Measurements from ENCODE around the gene INMT. TPM values are rescaled to one million over a fixed set of nuclear protein-coding genes. Genes with fewer than 3 reads are reported as not detected.
A peak's percentile ranks its signal among the peaks of the same experiment; 100 is the strongest.

Gene INMT
- total RNA-seq, 1 experiment from 2014 or later = not detected

GRCh38 chr7:30787486-30787885 lies 35.6 kb downstream of the INMT start:
- no peak for DNase-seq (ENCODE audit: low spot score)

- no peak for DNase-seq (ENCODE audit: low spot score)
These were observed 36.9 kb downstream of the INMT start for GRCh38 chr7:30788640-30789333.

GRCh38 chr7:30789334-30789711 lies 37.4 kb downstream of the INMT start:
- peak; percentile 76 for DNase-seq (ENCODE audit: low spot score)

- DNase-seq (ENCODE audit: low spot score) = no peak
These were observed 38.4 kb downstream of the INMT start for GRCh38 chr7:30790356-30790755.

DNA sequence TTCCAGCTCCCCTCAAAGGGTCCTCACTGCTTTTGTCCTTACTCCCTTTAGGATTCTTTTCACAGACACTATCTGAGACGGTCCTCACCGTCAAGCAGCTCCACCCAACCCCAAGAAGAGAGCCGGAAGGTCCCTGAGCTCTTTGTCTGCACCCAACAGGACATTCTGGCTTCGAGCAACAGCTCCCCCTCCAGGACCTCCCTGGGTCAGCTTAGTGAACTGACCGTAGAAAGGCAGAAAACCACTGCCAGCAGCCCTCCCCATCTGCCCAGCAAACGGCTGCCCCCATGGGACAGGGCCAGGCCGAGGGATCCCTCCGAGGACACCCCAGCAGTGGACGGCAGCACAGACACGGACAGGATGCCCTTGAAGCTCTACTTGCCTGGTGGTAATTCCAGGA lies 39.2 kb downstream of the INMT start:
- DNase-seq (ENCODE audit: low spot score) = no peak

GRCh38 chr7:30795161-30795948 lies 43.4 kb downstream of the INMT start:
- peak; percentile 66 for DNase-seq (ENCODE audit: low spot score)

DNA sequence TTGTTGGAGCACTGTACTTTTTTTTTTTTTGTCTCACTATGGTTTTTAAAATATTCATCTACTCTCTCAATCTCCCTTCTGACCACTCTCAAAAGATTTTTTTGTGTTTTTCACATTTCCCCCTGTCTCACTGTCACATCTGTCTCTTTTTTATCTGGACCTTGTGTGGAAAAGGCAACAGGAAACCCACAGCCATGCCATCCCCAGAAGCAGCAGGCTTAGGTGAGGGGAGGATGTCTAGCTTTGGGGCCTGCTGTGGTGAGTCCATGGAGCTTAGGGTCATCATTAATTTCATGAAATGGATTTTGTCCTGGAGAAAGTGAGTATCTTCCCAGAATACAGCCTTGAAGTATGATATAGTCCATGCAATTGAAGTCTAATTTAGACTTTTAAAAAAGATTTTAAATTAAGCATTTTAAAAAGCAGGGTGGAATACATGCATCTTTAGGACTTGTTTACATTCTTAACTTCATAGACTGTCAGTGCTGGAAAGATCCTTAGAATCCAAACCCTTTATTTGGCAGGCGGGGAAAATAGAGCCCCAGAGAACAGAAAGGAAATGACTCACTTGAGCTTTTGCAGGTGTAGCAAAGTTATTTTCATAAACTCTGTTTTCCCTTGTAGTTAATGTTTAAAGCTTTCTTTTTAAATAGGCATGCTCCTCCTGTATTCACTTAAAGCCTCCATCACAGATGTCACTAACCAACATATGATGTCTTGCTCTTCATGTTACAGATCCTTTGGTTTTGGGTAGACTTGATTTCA lies 44.4 kb downstream of the INMT start:
- DNase-seq (ENCODE audit: low spot score) = peak; percentile 79

- no peak for DNase-seq (ENCODE audit: low spot score)
These were observed 45.5 kb downstream of the INMT start for GRCh38 chr7:30797176-30798040.

DNA sequence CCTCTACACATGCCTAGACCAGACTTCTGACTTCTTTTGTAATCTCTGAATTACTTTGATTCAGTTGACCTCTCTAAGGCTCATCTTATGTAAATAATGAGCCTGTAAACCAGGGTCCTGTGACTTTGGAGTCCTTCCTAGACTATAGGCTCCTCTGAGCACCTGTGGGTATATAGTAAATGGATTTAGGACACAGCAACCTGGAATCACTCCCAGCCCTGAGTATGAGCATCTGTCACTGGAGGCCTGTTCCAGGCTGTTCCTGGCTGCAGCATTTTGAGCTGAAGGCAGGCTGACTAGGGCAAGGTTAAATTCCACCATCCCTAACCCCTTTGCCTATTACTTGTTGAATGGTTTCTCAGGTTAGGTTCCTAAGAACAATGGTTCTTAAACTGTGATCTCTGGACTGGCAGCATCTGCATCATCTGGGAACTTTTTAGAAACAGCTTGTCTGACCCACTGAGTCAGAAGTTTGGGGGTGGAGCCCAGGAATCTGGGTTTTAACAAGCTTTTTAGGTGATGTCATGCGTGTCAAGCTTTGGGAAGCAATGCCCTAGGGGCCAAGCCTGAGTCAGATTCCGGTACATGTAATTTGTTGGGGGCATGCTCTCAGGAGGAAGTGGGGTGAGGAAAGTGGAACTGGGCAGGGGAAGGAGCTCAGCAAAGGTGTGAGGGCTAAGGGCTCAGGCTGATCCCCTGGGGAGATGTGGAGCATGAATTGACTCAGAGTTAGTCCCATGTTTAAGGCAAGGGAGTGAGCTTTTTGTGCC lies 47.5 kb downstream of the INMT start:
- DNase-seq (ENCODE audit: low spot score) = peak; percentile 92

DNA sequence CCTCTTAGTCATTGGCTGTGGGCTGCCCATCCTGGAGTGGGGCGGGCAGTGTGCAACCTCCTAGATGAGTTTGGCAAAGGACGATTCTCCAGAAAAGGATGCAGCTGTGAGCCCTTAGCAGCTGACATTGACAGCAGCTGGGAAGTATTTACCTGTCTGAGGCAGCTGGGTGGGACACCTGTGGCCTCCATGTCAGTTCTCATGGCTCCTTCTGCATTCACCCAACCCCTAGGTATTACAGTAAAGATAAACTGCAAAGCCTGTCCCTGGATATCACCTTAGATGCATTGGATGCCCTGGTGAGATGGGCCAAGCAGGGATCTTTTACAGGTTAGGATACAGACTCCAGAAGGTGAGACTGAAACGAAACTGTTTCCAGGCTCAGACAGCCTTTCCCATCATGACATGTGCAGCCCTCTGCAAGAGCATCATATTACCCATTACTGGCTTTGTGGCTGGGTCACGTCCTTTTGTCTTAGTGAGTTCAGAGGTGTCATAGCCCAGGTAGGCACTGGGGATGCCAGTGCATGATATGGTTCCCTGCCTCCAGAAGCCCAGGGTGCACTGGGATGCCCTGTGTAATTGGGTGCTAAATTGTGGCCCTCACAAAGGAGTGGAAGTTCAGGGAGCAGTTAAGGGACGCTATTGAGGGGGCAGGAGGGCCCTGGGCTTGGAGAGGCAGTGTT lies 48.2 kb downstream of the INMT start:
- DNase-seq (ENCODE audit: low spot score) = no peak

DNA sequence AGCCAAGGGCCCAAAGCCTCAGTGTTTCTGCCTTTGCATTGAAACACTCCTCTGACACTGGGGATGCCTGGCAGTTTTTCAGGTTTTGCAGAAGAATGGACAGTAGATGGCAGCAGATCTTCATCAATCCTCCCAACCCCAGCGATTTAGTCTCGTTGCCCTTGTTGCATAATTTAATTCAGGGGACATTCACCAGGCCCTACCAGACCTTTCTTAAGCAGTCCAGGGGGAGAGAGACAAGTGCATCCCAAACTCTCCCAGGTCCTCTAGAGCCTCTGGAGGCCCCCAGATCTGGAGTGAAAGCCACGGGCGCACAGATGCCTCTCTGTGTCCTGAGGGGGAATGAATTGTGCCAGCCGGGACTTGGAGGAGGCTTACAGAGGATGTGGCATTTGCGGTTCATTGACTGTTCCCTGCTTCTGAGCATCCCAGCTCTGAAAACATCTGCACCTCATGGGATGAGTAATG lies 48.9 kb downstream of the INMT start:
- DNase-seq (ENCODE audit: low spot score) = peak; percentile 90

GRCh38 chr7:30802812-30803211 lies 50.9 kb downstream of the INMT start:
- DNase-seq (ENCODE audit: low spot score) = no peak

- DNase-seq (ENCODE audit: low spot score) = peak; percentile 95
These were observed 52.2 kb downstream of the INMT start for GRCh38 chr7:30804078-30804661.

DNA sequence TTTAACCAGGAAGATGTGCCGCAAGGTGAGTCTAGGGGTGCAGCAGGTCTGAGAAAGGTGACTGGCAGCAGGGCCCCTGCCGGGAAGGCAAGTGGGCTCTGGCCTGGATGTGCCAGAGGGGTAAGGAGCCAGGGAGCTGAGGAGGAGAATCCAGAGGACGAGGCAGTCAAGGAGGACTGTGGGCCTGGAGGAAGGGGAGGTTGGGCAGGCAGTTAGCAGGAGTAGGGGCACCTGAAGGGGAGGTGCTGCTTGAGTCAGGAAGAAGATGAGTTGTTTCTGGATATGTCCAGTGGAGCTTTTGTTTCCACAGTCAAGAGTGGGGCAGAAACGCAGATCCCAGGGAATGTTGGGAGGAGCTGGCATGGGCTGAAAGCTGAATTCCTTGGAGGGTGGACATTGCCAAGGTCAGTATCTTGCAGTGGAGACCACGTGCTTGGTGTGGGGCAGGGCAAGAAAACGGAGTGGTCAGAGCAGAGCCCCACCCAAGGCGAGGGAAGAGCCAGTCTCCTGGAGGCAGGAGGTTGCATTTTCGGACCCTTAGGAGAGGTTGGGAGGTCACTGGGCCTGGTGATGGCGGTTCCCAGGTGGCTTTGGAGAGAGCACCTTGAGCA lies 53.3 kb downstream of the INMT start:
- no peak for DNase-seq (ENCODE audit: low spot score)

DNA sequence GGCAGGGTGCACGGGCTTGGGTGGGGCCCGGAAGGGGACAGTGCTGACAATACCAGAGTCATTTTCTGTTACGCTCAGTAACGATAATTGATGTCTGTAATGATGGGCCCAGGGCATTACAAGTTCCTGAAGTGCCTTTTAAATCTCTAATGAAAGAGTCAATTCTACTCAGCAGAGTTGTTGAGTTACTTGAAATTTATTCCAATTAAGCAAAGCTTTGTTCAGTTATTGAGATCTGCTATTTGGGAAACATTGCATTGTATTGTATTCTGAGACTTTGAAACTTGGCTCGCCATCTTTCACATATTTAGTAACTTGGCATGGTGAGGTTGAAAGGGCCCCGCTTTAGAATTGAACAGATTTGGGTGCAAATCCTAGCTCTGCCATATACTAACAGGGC lies 54.0 kb downstream of the INMT start:
- DNase-seq (ENCODE audit: low spot score) = no peak

All from A172 (cell line).